RWPE2 (cell line): ENCODE results near the gene PROX2.

Experiments used
- ATAC-seq: fragments of 200-7000 bp; cut with Tn5 transposase; 3 replicates; pipeline ENCODE4 v1.9.1; 2021; ENCODE audit warnings: low read depth
- DNase-seq: peaks from one replicate; pipeline ENCODE4 v3.0.0-alpha.2; 2020; ENCODE audit warnings: low spot score
- H3K27ac ChIP-seq: fragments of 450-650 bp; 2 replicates; pipeline ENCODE4 v1.5.1; 2017; ENCODE audit warnings: mild to moderate bottlenecking; ENCODE audit not compliant: poor library complexity, severe bottlenecking
- H3K27me3 ChIP-seq: fragments of 250-450 bp; sonication (Bioruptor Pico); 2 replicates; pipeline ENCODE4 v1.5.1; 2021; ENCODE audit warnings: mild to moderate bottlenecking, moderate library complexity; ENCODE audit not compliant: insufficient read depth, poor library complexity, severe bottlenecking
- H3K36me3 ChIP-seq: fragments of 250-450 bp; sonication (Bioruptor Pico); 2 replicates; pipeline ENCODE4 v1.5.1; 2020; ENCODE audit warnings: low read depth, mild to moderate bottlenecking, moderate library complexity
- H3K4me1 ChIP-seq: fragments of 250-450 bp; sonication (Bioruptor Pico); 2 replicates; pipeline ENCODE4 v1.5.1; 2021; ENCODE audit warnings: mild to moderate bottlenecking, moderate library complexity; ENCODE audit not compliant: insufficient read depth, poor library complexity, severe bottlenecking
- H3K4me3 ChIP-seq: fragments of 250-450 bp; sonication (Bioruptor Pico); 2 replicates; pipeline ENCODE4 v1.5.1; 2021; ENCODE audit warnings: mild to moderate bottlenecking, moderate library complexity; ENCODE audit not compliant: severe bottlenecking
- H3K9me3 ChIP-seq: fragments of 250-450 bp; sonication (Bioruptor Pico); 2 replicates; pipeline ENCODE4 v1.5.1; 2021; ENCODE audit warnings: mild to moderate bottlenecking, moderate library complexity; ENCODE audit not compliant: severe bottlenecking
- TF ChIP-seq, protein P1 (sequence below): fragments of 450-650 bp; IDR thresholded peaks from one replicate; pipeline ENCODE4 v1.5.1; 2017; ENCODE audit warnings: mild to moderate bottlenecking, moderate library complexity; ENCODE audit not compliant: poor library complexity, severe bottlenecking

The PROX2 gene

DNA sequence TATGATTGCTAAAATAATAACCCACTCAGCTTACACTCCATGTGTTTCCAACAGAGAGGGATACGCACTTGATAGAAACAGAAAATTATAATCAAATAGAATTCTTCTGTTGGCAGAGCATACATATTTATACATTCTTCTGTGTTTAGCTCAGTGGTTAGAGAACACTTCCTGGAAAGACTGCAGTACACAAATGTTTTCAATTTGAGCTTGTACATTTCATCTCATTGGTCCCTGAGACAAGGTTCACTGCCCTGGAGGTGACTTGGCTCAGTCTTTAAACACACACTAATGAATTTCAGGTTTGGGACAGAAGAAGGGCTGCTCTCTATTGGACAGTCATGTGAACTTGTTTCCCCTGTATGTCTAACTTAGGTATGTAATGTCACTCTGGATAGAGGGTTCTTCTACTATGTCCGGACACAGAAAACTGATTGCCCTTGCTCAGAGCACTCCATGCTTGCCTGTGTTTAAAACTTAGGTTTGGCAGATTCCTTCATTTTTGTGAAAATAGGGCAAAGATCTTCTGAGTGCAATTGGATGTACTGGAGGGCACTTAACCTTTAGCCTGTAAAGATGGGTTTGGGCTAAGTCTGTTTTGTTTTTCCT is 22.9 kb downstream of the PROX2 start:
- no peak for DNase-seq
- Histone ChIP-seq H3K27ac (no peak overlapping the region), H3K4me3 (no peak overlapping the region), H3K36me3 (peaks cover 3% of the 10 kb centered on the region), H3K9me3 (no peaks in the 10 kb centered on the region), H3K27me3 (no peaks in the 10 kb centered on the region), H3K4me1 (no peaks in the 10 kb centered on the region)
- ATAC-seq = no peak
- TF ChIP-seq, protein P1, sequence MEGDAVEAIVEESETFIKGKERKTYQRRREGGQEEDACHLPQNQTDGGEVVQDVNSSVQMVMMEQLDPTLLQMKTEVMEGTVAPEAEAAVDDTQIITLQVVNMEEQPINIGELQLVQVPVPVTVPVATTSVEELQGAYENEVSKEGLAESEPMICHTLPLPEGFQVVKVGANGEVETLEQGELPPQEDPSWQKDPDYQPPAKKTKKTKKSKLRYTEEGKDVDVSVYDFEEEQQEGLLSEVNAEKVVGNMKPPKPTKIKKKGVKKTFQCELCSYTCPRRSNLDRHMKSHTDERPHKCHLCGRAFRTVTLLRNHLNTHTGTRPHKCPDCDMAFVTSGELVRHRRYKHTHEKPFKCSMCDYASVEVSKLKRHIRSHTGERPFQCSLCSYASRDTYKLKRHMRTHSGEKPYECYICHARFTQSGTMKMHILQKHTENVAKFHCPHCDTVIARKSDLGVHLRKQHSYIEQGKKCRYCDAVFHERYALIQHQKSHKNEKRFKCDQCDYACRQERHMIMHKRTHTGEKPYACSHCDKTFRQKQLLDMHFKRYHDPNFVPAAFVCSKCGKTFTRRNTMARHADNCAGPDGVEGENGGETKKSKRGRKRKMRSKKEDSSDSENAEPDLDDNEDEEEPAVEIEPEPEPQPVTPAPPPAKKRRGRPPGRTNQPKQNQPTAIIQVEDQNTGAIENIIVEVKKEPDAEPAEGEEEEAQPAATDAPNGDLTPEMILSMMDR = no peak

GRCh38 chr14:74848768-74849167 is 27.2 kb downstream of the PROX2 start:
- peaks cover 8% of the 10 kb centered on the region; the same call in 1 of the 2 replicates for H3K36me3 ChIP-seq
- H3K4me3 ChIP-seq = no peak overlapping the region
- no peaks in the 10 kb centered on the region for H3K4me1 ChIP-seq
- H3K27me3 ChIP-seq = no peaks in the 10 kb centered on the region
- H3K27ac ChIP-seq = no peak overlapping the region
- ATAC-seq = peak; percentile 26; the same call in 2 of the 3 replicates
- H3K9me3 ChIP-seq = no peaks in the 10 kb centered on the region
- TF ChIP-seq, protein P1 = no peak
- DNase-seq = no peak

- Histone ChIP-seq H3K4me1 (peaks cover 4% of the 10 kb centered on the region), H3K9me3 (no peaks in the 10 kb centered on the region), H3K4me3 (no peak overlapping the region), H3K36me3 (peaks cover 9% of the 10 kb centered on the region; the same call in 1 of the 2 replicates), H3K27ac (no peak overlapping the region), H3K27me3 (no peaks in the 10 kb centered on the region)
- DNase-seq (no peak), ATAC-seq (peak; percentile 33; the same call in 1 of the 3 replicates)
- TF ChIP-seq, protein P1 = no peak
Measured at GRCh38 chr14:74846968-74847665, 28.8 kb downstream of the PROX2 start.

GRCh38 chr14:74846168-74846567 is 29.8 kb downstream of the PROX2 start:
- ATAC-seq (no peak), DNase-seq (no peak)
- H3K4me1 ChIP-seq = peaks cover 4% of the 10 kb centered on the region
- H3K27me3 ChIP-seq = no peaks in the 10 kb centered on the region
- no peak overlapping the region for H3K4me3 ChIP-seq
- H3K9me3 ChIP-seq = no peaks in the 10 kb centered on the region
- H3K36me3 ChIP-seq = peaks cover 9% of the 10 kb centered on the region; the same call in 1 of the 2 replicates
- no peak overlapping the region for H3K27ac ChIP-seq
- TF ChIP-seq, protein P1 = no peak

DNA sequence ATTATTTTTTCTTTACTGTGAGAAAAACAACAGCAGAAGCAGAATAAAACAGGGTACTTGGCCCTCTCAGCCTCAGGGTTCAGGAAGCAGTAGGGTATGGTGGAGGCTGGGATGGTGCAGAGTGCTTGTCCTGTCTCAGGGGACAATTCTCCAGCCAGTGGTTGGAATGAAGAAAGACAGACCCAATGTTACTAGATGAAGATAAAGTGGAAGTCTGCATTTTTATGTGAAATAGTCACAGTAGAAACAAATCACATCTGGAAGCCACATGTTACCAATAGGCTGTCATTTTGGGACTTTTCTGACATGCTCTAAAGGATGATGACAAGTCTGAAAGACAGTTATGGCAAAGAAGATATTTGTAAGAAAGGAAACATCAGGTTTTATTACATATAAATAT is 32.3 kb downstream of the PROX2 start:
- peaks cover 4% of the 10 kb centered on the region for H3K4me1 ChIP-seq
- TF ChIP-seq, protein P1 = no peak
- H3K9me3 ChIP-seq = no peaks in the 10 kb centered on the region
- ATAC-seq = peak; percentile 26; the same call in 1 of the 3 replicates
- H3K4me3 ChIP-seq = no peak overlapping the region
- no peak overlapping the region for H3K27ac ChIP-seq
- H3K27me3 ChIP-seq = no peaks in the 10 kb centered on the region
- DNase-seq = no peak
- H3K36me3 ChIP-seq = peaks cover 16% of the 10 kb centered on the region
